HG02763 (cell line): ENCODE measurements around the gene SRBD1.
"Not testable (repeated sequence)": the region's sequence is repeated elsewhere in the genome, so short reads cannot be mapped to it uniquely, and the experiment has no call there.

Source experiments
- ATAC-seq: cut with Tn5 transposase; IDR thresholded peaks from one replicate; pipeline ENCODE4 v1.9.1; 2021; ENCODE audit warnings: mild to moderate bottlenecking, moderate library complexity; ENCODE audit not compliant: unreplicated experiment

SRBD1 gene

DNA sequence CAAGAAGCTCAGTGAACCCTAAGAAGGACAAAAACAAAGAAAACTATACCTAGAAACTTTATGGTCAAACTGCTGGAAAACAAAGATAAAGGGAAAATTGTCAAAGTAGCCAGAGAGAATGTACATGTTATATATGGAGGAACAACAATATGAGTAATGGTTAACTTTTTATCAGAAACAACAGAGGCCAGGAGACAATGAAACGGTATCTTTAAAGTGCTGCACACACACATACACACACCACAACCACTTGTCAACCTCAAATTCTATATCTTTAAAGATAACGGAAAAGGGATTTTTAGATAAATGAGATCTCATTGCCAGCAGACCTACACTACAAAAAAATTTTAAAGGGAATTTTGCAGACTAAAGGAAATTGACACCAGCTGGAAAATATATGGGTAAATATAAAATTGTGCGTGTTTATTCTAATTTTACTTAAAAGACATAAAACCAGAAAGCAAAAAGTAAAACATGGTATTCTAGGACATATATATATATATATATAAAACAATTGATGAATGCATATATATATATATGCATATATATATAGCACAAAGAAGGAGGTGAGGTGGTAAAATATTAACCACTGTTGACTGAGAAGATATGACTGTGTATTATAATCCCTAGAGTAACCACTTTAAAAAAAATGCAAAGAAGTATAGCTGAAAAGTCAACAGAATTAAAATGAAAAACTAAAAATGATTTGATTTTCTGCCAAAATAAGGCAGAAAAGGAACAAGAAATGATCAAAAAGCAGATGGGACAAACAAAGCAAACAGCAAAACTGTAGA, 172.0 kb downstream of the SRBD1 start:
- no peak for ATAC-seq

DNA sequence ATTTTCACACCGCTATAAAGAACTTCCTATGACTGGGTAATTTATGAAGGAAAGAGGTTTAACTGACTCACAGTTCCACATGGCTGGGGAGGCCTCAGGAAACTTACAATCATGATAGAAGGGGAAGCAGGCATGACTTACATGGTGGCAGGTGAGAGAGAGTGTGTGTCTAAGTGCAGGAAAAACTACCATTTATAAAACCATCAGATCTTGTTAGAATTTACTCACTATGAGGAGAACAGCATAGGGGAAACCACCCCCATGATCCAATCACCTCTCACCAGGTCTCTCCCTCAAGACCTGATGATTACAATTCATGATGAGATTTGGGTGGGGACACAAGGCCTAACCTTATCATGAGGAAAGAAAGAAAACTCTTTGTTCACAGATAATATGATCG, 174.6 kb downstream of the SRBD1 start:
- no peak for ATAC-seq

DNA sequence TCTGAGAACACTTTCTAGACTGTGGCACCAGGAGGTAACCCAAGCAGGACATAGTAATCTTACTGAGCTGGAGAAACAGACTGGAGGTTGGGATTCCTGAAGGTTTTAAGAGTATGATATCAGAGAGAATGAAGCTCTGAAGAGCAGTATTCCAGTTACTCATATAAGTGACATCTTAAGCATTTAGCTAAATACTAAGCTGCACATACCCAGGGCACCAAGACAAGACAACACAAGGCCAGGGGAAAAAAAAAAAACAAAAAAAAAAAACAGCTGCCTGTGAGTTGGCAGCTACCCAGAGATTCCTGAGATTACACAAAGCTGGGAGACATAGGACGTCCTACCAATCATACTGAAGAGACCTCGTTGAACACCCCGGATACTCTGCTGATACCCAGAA, 175.8 kb downstream of the SRBD1 start:
- no peak for ATAC-seq

DNA sequence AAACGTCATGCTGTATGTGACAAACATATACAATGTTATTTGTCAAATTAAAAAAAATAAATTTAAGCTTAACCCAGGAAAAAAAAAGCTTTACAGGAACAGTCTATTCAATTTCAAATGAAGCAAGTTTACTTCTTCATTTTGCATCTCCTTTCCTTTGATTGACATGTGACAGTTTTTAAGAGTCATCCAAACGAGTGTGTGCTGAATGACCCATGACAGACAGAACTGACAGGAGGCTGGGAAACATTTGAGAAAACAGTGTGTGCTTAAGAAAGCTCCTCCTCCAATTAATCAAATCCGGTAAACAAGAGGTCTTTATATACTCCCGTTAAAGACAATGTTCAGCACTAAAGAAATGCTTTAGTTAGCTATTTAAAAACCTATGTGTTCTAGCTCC, 177.7 kb downstream of the SRBD1 start:
- no peak for ATAC-seq

DNA sequence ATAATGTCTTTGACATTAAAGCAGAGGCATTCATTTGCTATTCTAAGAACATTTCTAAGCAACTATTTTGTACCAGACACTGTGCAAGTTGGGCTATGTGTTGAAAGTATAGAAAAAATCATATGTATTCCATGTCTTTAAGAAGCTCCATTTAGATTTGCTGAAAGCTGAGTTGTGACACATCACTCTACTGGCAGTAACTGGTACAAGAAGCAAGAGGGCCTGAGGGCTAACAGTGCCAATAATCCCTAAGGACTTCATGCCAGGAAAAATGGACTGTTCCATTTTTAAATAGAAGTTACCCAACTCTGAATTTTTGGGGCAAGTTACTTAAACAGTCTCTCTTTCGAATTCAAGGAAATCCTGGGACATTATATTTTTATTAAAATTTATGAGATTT, 178.7 kb downstream of the SRBD1 start:
- ATAC-seq: no peak

DNA sequence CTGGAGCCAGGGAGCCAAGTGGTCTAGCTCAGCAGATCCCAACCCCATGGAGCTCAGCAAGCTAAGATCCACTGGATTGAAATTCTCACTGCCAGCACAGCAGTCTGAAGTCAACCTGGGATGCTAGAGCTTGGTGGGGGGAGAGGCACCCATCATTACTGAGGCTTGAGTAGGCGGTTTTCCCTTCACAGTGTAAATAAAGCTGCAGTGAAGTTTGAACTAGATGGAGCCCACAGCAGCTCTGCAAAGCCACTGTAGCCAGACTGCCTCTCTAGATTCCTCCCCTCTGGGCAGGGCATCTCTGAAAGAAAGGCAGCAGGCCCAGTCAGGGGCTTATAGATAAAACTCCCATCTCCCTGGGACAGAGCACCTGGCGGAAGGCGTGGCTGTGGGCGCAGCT, 185.0 kb downstream of the SRBD1 start:
- not testable (repeated sequence) for ATAC-seq

DNA sequence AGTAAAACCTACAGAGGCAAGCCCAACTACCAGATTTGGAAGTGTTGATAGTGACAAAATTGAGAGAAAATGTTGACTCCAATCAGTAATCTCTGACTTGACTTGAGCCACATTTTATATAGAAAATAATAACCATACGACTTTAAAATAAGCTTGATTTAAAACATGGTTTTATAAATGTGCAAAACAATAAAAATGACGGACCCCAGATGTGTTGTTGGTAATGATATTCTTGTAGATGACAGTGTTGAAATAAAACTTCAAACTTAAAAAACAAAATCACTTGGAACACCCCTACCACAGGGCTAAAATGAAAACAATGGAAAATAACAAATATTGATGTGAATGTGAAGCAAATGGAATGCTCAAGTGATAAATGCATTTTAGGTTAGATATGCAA, 188.1 kb downstream of the SRBD1 start:
- no peak for ATAC-seq

DNA sequence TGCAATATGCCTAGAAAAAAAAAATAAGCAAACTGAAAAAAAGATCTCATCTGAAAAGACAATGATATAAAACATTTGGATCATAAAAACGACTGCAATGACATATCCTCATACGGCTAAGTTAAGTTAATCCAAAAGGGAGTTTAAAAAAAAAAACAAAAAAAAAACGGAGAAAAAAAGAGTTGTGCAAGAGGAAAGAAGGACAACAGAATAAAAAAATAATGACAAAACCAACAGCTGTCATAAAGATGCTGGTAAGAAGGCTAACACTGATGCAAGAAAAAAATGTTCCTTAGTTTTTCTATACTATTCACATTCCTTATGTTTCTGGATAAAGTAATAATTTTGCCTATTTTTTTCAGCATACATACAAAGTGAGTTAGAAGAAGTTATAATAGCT, 192.5 kb downstream of the SRBD1 start:
- ATAC-seq: no peak

DNA sequence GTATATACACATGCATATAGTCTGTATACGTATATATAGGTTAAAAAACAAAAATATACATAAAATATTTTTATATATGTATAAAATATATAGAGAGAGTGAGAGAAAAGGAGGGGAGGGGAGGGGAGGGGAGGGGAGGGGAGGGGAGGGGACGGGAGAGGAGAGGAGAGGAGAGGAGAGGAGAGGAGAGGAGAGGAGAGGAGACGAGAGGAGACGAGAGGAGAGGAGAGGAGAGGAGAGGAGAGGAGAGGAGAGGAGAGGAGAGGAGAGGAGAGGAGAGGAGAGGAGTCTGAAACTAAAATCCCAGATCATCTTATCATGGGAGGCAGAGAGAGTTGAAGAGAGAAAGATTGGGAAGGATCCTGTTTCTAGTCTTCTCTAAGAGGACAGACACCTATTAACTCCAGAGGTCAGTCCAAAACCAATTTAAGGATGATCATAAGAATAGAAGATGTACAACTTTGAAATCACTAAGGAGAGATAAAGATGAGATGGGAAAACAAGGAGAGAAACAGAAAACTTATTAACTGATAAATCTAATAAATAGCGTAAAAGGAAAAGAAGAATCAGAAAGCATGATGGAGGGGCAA, 195.4 kb downstream of the SRBD1 start:
- ATAC-seq: no peak

DNA sequence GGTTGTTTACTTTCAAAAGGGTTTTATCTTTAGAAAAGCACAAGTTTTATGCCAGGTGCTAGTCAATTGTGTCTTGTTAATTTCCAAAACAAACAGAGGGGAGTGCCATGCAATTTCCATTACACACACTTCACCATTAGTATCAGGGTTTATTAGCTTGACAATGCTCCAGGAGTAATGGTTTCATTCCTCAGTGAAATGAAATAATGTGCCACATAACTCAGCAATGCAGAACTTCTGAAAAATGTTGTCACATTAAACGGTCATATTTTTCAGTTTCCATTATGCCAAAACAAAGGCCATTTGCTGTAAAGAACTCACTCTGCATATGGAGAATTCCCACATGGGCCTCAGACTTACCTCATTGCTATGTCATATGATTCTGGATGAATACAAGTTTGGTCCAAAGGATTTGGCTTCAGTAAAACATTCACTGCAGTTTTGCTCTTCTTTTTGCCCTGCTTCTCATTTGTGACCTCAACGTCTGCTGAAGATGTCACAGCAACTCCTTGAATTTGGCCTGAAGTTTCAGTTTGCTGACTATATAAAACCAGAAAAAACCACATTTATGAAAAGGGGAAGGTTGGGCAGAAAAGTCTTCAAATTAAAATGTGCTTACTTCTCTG, 198.2 kb downstream of the SRBD1 start:
- ATAC-seq: no peak

DNA sequence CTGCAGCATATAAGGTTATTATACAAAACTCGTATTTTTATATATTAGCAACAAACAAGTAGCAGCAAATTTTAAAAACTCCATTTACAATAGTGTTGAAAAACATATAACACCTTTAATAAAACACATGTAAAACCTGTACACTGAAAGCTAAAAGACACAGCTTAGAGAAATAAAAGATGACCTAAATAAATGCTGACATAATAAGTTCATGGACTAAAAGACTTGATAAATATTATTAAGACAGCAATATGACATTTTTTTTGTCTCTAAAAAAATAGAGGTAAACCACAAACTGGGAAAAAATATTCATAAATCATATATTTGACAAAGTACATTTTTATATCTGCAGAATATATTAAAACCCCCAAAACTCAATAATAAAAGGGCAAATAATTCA, 201.4 kb downstream of the SRBD1 start:
- no peak for ATAC-seq

DNA sequence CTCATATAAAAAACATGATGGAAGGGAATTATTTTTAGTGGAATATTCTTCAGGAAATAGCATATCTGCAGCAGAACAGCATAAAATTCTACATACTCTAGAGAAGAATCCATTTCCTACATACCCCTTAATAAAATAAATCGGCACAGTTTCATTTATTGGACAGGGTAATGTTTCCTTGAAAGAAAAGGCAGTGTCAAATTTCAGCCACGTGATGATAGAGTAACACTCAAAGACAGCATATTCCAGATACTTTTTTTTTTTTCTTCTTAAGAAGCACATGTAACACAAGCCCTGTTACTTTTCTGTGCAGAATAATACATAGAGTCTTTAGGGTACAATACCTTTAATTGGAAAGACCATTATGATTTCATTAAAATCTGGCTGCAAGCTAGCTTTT, 204.4 kb downstream of the SRBD1 start:
- ATAC-seq: no peak

DNA sequence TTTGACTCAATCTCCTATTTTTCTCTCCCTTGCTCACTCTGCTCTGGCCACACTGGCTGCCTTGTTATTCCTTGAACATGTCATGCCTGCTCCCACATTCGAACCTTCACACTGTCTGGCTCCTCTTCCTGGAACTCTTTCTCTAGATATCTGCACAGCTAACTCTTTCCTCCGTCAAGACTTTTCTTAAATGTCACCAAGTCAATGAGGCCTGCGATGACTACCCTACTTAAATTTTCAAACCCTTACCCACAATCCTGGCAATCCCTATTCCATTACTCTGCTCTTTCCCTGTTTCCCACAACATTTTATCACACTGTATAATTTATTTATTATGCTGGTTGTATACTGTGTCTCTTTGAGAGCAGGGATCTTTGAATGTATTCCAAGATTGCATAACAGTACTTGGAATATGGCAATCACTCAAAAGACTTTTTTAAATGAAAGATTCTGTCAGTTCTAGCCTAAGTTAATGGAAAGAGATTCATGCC, 206.2 kb downstream of the SRBD1 start:
- no peak for ATAC-seq

DNA sequence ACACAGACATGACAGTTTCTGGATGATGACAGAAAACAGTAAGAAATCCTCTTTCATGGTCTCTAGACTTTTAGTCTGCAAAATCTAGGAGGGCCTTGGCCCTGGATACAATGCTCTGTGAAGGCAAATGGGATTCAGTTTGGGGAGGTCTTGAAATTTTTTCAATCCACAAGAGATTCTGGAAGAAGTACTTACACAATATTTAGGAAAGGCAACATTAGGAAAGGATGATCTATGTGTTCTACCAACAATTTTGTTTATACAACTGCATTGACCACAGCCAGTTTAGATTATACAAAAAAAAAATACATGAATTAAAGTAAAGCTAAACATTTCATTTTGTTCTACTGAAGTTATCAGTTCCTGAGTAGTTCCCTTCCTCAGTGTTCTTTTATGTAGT, 208.0 kb downstream of the SRBD1 start:
- no peak for ATAC-seq

DNA sequence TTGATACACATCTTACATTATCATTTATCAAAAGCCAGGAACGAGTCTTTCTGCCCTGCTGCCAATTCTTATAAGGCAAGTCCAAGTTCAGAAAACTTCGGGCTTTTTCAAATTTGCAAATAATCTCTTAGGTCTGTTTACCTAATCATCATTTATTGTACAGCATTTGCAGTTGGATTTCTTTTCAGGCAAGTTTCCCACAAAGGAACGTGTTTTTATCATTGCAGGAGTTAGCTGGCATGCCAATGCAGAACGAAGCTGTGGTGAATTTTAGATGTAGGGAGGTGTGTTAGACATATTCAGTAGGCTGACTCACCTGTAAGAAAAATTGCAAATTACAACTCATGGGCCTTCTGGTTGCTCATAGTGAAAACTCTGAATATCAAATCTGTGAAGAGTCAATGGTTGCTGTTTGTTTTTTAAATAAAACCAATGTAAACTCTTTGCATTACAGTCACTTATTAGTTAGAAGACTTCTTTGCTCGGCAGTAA, 209.6 kb downstream of the SRBD1 start:
- ATAC-seq: no peak

DNA sequence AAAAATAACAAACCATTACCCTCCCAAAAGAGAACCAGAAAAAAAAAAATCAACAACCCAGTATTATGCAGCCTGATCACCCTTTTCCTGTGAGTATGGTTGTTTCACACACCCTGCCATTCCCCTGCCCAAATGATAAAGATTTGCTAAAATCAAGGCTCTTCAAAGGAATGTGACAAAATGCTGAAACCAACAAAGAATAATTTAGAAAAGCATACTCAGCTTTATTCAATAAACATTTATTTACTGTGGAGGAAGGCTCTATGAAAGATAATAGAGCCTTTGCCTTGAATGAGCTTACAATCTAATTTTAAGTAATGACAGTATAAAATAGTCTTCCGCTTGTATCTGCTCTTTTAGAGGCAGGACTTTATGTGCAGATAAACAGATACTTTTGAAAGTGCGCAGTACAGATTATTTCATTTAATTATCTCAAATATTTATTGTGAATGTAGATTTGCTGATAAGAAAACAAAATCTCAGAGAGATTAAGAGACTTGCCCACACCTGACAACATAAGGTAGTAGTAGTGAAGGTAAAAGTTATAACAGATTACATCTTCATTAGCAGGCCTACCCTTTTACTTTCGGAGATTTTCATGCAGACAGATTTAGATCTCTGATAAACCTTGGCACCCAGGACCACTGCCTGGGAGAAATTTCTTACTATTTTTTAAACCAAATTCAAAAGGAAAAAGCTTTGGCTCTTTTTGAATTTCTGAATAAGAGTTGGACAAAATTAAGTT, 211.9 kb downstream of the SRBD1 start:
- no peak for ATAC-seq

DNA sequence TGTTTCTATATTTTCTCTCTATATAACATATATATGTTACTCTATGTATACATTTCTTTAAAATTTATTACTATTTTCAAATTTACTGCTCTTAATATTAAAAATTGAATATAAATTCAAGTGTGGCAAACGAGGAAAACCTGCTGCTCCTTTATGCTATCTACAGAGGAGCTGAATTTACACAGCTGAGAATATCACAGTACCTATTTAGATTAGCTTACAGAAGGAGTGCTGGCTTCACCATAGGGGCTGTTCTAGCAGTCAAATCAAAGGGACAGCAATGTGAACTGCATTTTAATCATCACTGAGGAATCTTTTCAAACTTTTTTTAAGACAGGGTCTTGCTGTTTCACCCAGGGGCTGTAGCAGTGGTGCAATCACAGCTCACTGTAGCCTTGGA, 213.8 kb downstream of the SRBD1 start:
- no peak for ATAC-seq

DNA sequence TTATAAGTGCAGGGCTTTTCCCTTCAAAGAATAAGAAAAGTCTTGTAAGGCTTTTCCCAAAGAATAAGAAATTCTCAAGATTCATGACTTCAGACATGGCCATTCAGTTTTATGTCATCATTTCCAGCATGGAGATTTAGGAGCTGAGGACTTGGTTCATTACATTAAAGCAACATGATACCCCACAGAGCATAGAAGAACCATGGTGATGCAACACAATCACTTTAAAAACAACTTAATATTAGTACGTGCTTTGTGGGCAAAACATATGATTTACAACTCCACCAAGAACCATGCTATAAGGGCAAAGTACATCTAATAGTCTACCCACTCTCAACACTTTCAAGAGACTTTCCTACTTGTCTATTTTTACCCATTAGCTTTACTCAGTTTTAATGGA, 214.4 kb downstream of the SRBD1 start:
- no peak for ATAC-seq

DNA sequence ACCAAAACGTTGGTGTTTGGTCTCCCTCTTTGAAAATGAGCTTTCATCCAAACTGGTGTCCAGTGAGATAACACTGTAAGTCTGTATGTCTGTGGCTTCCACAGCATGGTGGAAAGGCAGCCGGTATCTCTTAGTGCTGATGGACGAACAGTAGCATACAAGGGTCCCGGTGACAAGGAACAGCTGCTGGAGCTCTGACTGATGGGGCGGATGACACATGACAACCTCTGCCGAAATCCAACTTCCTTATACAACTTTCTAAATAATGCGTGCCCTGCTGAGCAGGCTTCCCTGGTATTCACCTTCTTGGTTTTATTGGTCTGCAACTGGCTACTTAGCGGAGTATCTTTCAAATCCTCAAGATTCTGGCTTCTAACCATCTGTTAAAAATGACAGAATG, 216.2 kb downstream of the SRBD1 start:
- no peak for ATAC-seq

DNA sequence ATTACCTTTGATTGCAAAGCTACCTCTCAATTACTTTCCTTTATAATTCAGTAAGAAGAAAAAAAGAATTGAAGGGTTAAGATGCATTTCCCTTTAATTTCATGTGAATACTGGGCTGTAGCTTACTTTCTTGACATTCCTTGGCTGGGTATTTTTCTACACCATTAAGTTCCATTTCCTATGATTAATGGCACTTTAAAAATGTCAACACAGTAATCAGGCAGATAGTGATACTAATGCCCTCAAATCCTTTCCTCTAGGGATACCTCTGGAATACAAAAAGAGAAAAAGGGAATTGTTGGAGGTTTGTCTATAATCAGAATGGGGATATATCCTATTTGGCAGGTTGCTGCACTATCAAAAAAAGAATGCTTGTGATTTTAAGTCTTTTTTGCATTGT, 216.9 kb downstream of the SRBD1 start:
- ATAC-seq: no peak

DNA sequence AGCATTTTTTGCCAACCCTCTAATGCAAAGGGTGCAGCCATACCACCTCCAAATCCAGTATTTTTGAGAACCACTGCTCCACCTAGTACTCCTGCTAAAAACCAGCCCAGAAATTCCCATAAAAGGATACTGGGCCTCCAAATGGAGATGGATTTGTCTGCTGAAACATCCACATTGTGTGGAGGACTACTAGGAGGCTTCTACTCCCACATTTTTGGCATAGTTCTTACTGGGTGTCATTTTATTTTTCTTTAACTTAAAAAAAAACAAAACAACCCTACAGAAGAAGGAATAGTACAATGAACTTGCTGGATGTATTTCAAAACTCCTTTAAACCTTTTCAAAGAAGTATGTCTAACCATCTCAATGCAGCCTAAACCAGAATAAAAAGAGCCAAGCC, 219.2 kb downstream of the SRBD1 start:
- ATAC-seq: no peak
